Measurements from ENCODE around the gene COX8C. TPM values are rescaled to one million over a fixed set of nuclear protein-coding genes. Genes with fewer than 3 reads are reported as not detected.

Gene COX8C
- total RNA-seq, 1 donor from 2014 or later = not detected

Other genes with a start within 250 kb of the COX8C start
- 66.9 and 70.8 TPM in 2 replicates for gene ITPK1, start 231.3 kb upstream of the COX8C start, total RNA-seq
- 17.8 and 18.7 TPM in 2 replicates for gene MOAP1, start 162.3 kb upstream of the COX8C start, total RNA-seq
- gene LYSET, start 161.9 kb upstream of the COX8C start, total RNA-seq = 12.2 and 13.4 TPM in 2 replicates
- gene GON7, start 140.1 kb upstream of the COX8C start, total RNA-seq = 13.4 and 15.2 TPM in 2 replicates
- 30.9 and 32.9 TPM in 2 replicates for gene UBR7, start 139.9 kb upstream of the COX8C start, total RNA-seq
- gene BTBD7, start 14.1 kb upstream of the COX8C start, total RNA-seq = 16.5 and 17.9 TPM in 2 replicates
- 0.02 TPM in 1 of 2 replicates, not detected in the other for gene UNC79, start 83.8 kb downstream of the COX8C start, total RNA-seq

All from activated T-helper 2 cell treated with anti-CD3 and anti-CD28 coated beads, Interferon-gamma antibody, Interleukin-2, Interleukin-4, amounts not matched to agents 10 μg/mL and 5 μg/mL and 100 μg/mL, durations not matched to agents 14 hours and 24 hours and 36 hours (primary cell).